Neural progenitor cell (in vitro differentiated cells): Measurements from ENCODE around the gene ZFHX3.

Source experiments
- EZH2 ChIP-seq: fragments of 200-600 bp; sonication (generic); IDR thresholded peaks from 2 replicates; pipeline ENCODE4 v1.6.1; 2017; ENCODE audit warnings: antibody characterized with exemption, mild to moderate bottlenecking, moderate library complexity
- TF ChIP-seq, protein P1 (sequence below): fragments of 200-600 bp; sonication (generic); IDR thresholded peaks from 2 replicates; pipeline ENCODE4 v1.5.1; 2017; ENCODE audit warnings: antibody characterized with exemption, mild to moderate bottlenecking

DNA sequence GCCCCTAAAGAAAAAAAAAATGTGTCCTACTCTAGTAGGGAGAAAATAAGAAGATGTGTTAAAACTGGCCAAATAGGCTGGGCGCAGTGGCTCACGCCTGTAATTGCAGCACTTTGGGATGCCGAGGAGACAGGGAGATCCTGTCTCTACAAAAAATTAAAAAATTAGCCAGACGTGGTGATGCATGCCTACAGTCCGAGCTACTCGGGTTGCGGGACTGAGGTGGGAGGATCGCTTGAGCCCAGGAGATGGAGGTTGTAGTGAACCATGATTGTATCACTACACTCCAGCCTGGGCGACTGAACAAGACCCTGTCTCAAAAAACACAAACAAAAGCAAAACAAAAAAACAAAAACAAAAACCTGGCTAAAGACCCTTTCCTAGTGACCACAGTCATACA lies 15.9 kb downstream of the ZFHX3 start:
- TF ChIP-seq, protein P1, sequence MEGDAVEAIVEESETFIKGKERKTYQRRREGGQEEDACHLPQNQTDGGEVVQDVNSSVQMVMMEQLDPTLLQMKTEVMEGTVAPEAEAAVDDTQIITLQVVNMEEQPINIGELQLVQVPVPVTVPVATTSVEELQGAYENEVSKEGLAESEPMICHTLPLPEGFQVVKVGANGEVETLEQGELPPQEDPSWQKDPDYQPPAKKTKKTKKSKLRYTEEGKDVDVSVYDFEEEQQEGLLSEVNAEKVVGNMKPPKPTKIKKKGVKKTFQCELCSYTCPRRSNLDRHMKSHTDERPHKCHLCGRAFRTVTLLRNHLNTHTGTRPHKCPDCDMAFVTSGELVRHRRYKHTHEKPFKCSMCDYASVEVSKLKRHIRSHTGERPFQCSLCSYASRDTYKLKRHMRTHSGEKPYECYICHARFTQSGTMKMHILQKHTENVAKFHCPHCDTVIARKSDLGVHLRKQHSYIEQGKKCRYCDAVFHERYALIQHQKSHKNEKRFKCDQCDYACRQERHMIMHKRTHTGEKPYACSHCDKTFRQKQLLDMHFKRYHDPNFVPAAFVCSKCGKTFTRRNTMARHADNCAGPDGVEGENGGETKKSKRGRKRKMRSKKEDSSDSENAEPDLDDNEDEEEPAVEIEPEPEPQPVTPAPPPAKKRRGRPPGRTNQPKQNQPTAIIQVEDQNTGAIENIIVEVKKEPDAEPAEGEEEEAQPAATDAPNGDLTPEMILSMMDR: no peak
- TF ChIP-seq EZH2: no peak
